DMS79 (cell line): ENCODE measurements around the gene LCLAT1.

ENCODE experiments used
- DNase-seq: peaks from one replicate; lab custom pipeline; 2025; lab: John Stamatoyannopoulos, UW

The LCLAT1 gene

GRCh38 chr2:30516166-30516565, 69.1 kb downstream of the LCLAT1 start:
- DNase-seq: no peak

GRCh38 chr2:30519796-30520195, 72.8 kb downstream of the LCLAT1 start:
- DNase-seq: no peak

GRCh38 chr2:30522421-30522820, 75.4 kb downstream of the LCLAT1 start:
- DNase-seq: no peak

- no peak for DNase-seq
Measured at GRCh38 chr2:30527411-30527810, 80.4 kb downstream of the LCLAT1 start.

GRCh38 chr2:30527859-30528258, 80.8 kb downstream of the LCLAT1 start:
- DNase-seq: no peak

- DNase-seq: no peak
Measured at GRCh38 chr2:30530346-30530745, 83.3 kb downstream of the LCLAT1 start.

- DNase-seq: no peak
Measured at GRCh38 chr2:30541680-30542079, 94.6 kb downstream of the LCLAT1 start.

- peak; percentile 73 for DNase-seq
Measured at GRCh38 chr2:30545875-30546274, 98.8 kb downstream of the LCLAT1 start.

GRCh38 chr2:30548386-30548785, 101.3 kb downstream of the LCLAT1 start:
- DNase-seq: no peak

GRCh38 chr2:30549096-30549495, 102.0 kb downstream of the LCLAT1 start:
- DNase-seq: no peak

GRCh38 chr2:30559544-30560275, 112.7 kb downstream of the LCLAT1 start:
- DNase-seq: peak; percentile 0

GRCh38 chr2:30561349-30561748, 114.3 kb downstream of the LCLAT1 start:
- DNase-seq: no peak

- no peak for DNase-seq
Measured at GRCh38 chr2:30565851-30566358, 118.9 kb downstream of the LCLAT1 start.

- no peak for DNase-seq
Measured at GRCh38 chr2:30566631-30567030, 119.6 kb downstream of the LCLAT1 start.

GRCh38 chr2:30567317-30567716, 120.3 kb downstream of the LCLAT1 start:
- no peak for DNase-seq

GRCh38 chr2:30569946-30570345, 122.9 kb downstream of the LCLAT1 start:
- no peak for DNase-seq

GRCh38 chr2:30577151-30577550, 130.1 kb downstream of the LCLAT1 start:
- no peak for DNase-seq

- no peak for DNase-seq
Measured at GRCh38 chr2:30580391-30580790, 133.3 kb downstream of the LCLAT1 start.

GRCh38 chr2:30582521-30582920, 135.5 kb downstream of the LCLAT1 start:
- DNase-seq: no peak

GRCh38 chr2:30583204-30583749, 136.2 kb downstream of the LCLAT1 start:
- no peak for DNase-seq

- DNase-seq: no peak
Measured at GRCh38 chr2:30584116-30584515, 137.1 kb downstream of the LCLAT1 start.

- DNase-seq: no peak
Measured at GRCh38 chr2:30588994-30589393, 141.9 kb downstream of the LCLAT1 start.

GRCh38 chr2:30590407-30590806, 143.4 kb downstream of the LCLAT1 start:
- DNase-seq: no peak

GRCh38 chr2:30591186-30591585, 144.1 kb downstream of the LCLAT1 start:
- DNase-seq: no peak
